ELR (cell line): Measurements from ENCODE around the gene SART1.

ENCODE experiments used
- DNase-seq: peaks from one replicate; pipeline ENCODE4 v3.0.0-alpha.2; 2015; ENCODE audit warnings: low read depth

Gene SART1

GRCh38 chr11:65961267-65962140 lies at the start of gene SART1:
TSS of gene SART1 (plus strand) at chr11:65961734. CDS start at chr11:65961781, 47 bp downstream.
- peak; percentile 99 for DNase-seq

- peak; percentile 97 for DNase-seq
Measured at GRCh38 chr11:65912845-65913244, 48.7 kb upstream of the SART1 start.

GRCh38 chr11:65915101-65915820 lies 46.3 kb upstream of the SART1 start:
- peak; percentile 56 for DNase-seq

GRCh38 chr11:65915821-65916251 lies 45.7 kb upstream of the SART1 start:
- DNase-seq: peak; percentile 100

GRCh38 chr11:65916391-65916790 lies 45.1 kb upstream of the SART1 start:
- no peak for DNase-seq

- peak; percentile 36 for DNase-seq
Measured at GRCh38 chr11:65917077-65917433, 44.5 kb upstream of the SART1 start.

GRCh38 chr11:65917434-65918210 lies 43.9 kb upstream of the SART1 start:
- DNase-seq: peak; percentile 20

GRCh38 chr11:65918211-65919140 lies 43.1 kb upstream of the SART1 start, which contains the start of gene C11orf68:
TSS of gene C11orf68 (minus strand) at chr11:65919062. CDS start at chr11:65919031, 31 bp downstream.
- DNase-seq: peak; percentile 63

GRCh38 chr11:65919141-65919572 lies 42.4 kb upstream of the SART1 start, which contains the start of gene DRAP1:
TSS of gene DRAP1 (plus strand) at chr11:65919426. CDS start at chr11:65919502, 76 bp downstream.
- DNase-seq: peak; percentile 98

GRCh38 chr11:65919573-65920371 lies 41.8 kb upstream of the SART1 start:
- peak; percentile 58 for DNase-seq

GRCh38 chr11:65920372-65920802 lies 41.1 kb upstream of the SART1 start:
- peak; percentile 57 for DNase-seq

GRCh38 chr11:65921033-65921555 lies 40.4 kb upstream of the SART1 start:
- DNase-seq: no peak

- no peak for DNase-seq
Measured at GRCh38 chr11:65921876-65922275, 39.7 kb upstream of the SART1 start.

GRCh38 chr11:65922565-65922964 lies 39.0 kb upstream of the SART1 start:
- DNase-seq: no peak

GRCh38 chr11:65925397-65925796 lies 36.1 kb upstream of the SART1 start:
- DNase-seq: no peak

GRCh38 chr11:65927904-65928397 lies 33.6 kb upstream of the SART1 start:
- peak; percentile 22 for DNase-seq

GRCh38 chr11:65928667-65929066 lies 32.9 kb upstream of the SART1 start:
- DNase-seq: no peak

GRCh38 chr11:65931773-65932557 lies 29.6 kb upstream of the SART1 start:
- no peak for DNase-seq

GRCh38 chr11:65932558-65932919 lies 29.0 kb upstream of the SART1 start:
- peak; percentile 60 for DNase-seq
